GM06990 (cell line): Measurements from ENCODE around the gene MPL.

ENCODE experiments used
- DNase-seq: peaks from one replicate; pipeline ENCODE4 v3.0.0-alpha.2; 2011; ENCODE audit not compliant: insufficient read length; ENCODE audit errors: extremely low read depth
- H3K27me3 ChIP-seq: replicated peaks from 2 replicates; pipeline ENCODE4 v1.6.0; 2011; ENCODE audit warnings: low read length; ENCODE audit not compliant: control insufficient read depth, insufficient read depth
- H3K36me3 ChIP-seq: 2 replicates; pipeline ENCODE4 v1.5.1; 2011; ENCODE audit warnings: low read length; ENCODE audit not compliant: control insufficient read depth, insufficient read depth
- H3K4me3 ChIP-seq: replicated peaks from 2 replicates; pipeline ENCODE4 v1.5.1; 2011; ENCODE audit warnings: low read depth, mild to moderate bottlenecking, control low read depth, low read length
- CTCF ChIP-seq: IDR thresholded peaks from 2 replicates; pipeline ENCODE4 v1.5.1; 2011; ENCODE audit warnings: low read length, control low read depth, mild to moderate bottlenecking, inconsistent platforms; ENCODE audit not compliant: insufficient read depth, poor library complexity, severe bottlenecking

Gene MPL

DNA sequence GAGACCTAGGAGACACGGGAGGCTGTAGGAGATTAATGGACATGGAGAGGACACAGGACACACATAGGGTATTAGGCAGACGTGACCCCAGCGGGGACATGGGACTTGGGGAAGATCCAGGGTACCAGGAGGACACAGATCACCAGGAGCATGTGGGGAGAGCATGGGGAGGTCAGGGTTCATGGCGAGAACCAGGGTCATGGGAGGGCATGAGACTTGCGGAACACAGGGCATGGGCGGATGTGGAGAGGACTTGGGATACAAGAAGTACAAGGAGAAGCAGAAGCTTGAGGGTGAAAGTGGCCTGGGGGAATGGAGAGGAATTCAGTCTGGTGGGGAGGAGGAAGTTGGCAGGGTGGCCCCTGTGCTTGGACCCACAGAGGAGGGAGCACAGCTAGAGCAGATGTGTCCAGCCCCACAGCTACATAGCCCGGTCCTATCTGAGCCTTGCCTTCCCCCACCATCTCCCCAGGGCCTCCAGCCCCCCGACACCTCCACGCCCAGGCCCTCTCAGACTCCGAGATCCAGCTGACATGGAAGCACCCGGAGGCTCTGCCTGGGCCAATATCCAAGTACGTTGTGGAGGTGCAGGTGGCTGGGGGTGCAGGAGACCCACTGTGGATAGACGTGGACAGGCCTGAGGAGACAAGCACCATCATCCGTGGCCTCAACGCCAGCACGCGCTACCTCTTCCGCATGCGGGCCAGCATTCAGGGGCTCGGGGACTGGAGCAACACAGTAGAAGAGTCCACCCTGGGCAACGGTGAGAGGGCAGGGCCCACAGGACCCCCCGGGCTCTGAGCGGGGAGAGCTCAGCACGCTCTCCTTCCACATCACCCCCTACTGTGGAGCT is 24.7 kb upstream of the MPL start:
- H3K27me3 ChIP-seq, result no peaks in the 10 kb centered on the region
- DNase-seq, result no peak
- H3K36me3 ChIP-seq, result no peaks in the 10 kb centered on the region
- no peak overlapping the region for H3K4me3 ChIP-seq
- no peak for TF ChIP-seq CTCF

DNA sequence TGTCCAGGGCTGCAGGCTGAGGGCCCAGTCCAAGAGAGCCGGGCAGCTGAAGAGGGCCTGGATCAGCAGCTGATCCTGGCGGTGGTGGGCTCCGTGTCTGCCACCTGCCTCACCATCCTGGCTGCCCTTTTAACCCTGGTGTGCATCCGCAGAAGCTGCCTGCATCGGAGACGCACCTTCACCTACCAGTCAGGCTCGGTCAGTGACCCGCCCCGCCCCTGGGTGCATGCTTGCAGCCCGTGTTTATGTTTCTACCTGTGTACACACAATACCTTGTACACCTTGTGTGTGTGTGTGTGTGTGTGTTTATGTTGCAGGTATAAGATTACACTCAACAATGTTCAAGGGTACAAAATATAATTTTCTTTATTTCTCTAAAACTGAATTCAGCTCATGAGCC is 23.8 kb upstream of the MPL start:
- no peaks in the 10 kb centered on the region for H3K36me3 ChIP-seq
- DNase-seq, result no peak
- no peak for TF ChIP-seq CTCF
- H3K27me3 ChIP-seq, result no peaks in the 10 kb centered on the region
- H3K4me3 ChIP-seq, result no peak overlapping the region

DNA sequence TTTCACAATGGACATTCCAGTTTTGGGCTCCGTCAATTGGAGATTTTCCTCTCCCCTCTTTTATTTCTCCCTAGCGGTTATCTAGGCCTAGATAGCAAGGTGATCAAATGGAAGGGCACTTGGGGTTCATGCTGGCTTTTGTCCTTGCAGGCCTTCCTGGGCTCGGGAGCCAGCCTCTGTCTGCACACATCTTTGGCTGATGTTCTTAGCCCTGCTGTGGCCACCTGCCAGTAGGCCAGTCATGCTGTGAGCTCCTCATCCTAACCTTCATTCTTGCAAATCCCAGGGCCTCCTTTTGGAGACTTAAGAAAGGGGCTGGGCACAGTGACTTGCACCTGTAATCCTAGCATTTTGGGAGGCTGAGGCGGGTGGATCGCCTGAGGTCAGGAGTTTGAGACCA is 23.4 kb upstream of the MPL start:
- H3K4me3 ChIP-seq, result no peak overlapping the region
- no peaks in the 10 kb centered on the region for H3K36me3 ChIP-seq
- TF ChIP-seq CTCF, result no peak
- H3K27me3 ChIP-seq, result no peaks in the 10 kb centered on the region
- no peak for DNase-seq

DNA sequence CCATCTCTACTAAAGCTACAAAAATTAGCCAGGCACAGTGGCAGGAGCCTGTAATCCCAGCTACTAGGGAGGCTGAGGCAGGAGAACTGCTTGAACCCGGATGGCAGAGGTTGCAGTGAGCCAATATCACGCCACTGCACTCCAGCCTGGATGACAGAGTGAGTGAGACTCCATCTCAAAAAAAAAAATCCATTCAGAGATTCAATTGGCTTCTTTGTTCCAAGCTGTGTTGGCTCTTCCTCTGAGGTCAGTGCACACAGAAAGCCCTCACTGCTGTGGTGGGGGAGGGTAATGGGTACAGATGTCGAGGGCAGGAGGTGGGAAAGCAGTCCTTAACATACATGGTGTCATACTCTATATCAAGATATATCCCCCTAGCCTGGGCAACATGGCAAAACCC is 22.1 kb upstream of the MPL start:
- TF ChIP-seq CTCF, result no peak
- H3K27me3 ChIP-seq, result no peaks in the 10 kb centered on the region
- H3K4me3 ChIP-seq, result no peak overlapping the region
- DNase-seq, result no peak
- no peaks in the 10 kb centered on the region for H3K36me3 ChIP-seq

DNA sequence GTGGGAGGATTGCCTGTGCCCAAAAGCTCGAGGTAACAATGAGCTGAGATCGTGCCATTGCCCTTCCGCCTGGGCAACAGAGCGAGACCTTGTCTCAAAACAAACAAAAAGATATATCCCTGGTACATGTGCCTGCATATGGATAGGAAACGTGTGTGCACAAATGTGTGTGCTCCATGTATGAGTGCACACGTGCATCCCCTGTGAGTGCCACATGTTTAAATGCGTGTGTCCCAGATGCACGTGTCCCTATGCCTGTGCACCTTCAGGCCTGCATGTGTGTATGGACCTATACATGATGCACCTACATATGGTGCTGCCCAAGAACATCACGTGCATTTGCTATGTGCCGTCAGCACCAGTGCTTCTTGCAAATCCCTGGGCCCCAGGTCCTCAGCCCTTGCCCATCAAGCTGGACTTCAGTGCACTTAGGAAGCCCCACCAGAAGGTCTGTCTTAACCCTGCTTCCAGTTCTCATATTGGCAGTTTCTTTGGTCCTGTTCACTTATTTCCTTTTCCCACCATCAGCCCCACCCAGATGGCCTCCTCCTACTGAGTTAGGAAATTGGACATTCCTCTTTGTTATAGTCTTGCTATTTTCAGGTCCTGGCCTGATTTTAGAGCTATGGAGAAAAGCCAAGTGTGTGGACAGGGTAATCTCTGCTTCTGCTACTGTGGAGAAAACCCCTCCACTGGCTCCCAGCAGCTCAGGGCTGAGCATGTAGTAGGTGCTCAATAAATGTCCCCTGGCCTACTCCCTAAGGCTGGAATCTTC is 21.5 kb upstream of the MPL start:
- H3K4me3 ChIP-seq, result no peak overlapping the region
- DNase-seq, result no peak
- H3K36me3 ChIP-seq, result no peaks in the 10 kb centered on the region
- H3K27me3 ChIP-seq, result no peaks in the 10 kb centered on the region
- TF ChIP-seq CTCF, result no peak
